Activated effector memory CD4-positive, alpha-beta T cell treated with anti-CD3 and anti-CD28 coated beads, Interleukin-2, amount 50 U/mL, for 16 hours (primary cell): ENCODE results near the gene MOGAT2.
"Not testable (repeated sequence)": the region's sequence is repeated elsewhere in the genome, so short reads cannot be mapped to it uniquely, and the experiment has no call there.

ENCODE experiments used
- DNase-seq: peaks from one replicate; pipeline ENCODE4 v3.0.0-alpha.2; 2020

Gene MOGAT2

DNA sequence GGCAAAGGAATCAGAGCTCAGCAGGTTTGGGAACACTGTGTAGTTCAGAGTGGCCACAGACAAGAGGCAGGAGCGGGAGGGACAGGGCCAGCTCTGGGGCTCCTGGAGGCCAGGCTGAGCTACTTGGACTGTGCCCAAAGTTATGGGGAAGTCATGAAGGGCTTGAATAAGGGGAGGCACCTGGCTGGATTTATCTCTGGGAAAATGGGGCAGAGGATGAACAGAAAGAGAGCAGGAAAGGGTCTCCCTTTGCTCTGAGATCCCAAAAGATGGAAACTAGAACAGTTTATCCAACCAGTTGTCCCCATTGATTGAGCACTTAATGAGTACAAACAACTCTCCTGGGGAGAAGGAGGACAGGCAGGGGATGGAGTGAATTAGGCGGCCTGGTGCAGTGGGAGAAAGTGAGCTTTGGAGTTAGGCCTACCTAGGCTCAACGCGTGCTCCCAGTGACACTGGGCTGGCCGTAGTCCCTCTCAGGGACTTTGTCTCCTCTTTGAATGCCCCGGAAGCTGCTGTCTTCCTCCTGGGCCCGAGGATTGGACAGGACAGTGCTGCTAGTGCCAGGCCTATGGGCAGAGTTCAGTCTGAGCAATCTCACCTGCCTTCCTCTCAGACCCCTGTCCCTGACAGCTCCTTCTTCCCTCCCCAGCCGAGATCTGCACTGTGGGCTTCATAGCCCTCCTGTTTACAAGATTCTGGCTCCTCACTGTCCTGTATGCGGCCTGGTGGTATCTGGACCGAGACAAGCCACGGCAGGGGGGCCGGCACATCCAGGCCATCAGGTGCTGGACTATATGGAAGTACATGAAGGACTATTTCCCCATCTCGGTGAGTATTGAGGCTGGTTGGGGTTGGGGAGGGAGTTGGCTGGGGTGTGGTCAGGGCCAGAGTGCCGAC, 2.0 kb downstream of the MOGAT2 start:
- DNase-seq: peak; percentile 37

DNA sequence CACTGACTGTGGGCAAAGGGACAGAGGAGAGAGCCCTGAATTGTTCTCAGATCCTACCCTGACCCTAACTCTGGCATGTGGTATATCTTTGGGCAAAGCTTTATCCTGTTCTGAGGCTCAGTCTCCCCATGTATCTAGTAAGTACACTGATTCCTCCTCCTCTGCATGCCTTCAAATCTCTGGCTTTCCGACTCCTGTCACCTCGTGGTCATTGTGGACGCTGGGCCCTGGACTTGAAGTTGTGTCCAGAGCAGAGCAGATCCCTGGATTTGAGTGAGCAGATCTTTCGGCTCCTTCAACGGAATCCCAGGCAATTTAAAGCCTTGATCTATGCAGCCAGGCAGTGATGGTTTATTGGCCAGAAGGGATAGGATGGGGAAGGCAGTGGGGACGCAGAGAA, 3.0 kb downstream of the MOGAT2 start:
- DNase-seq: peak; percentile 21

DNA sequence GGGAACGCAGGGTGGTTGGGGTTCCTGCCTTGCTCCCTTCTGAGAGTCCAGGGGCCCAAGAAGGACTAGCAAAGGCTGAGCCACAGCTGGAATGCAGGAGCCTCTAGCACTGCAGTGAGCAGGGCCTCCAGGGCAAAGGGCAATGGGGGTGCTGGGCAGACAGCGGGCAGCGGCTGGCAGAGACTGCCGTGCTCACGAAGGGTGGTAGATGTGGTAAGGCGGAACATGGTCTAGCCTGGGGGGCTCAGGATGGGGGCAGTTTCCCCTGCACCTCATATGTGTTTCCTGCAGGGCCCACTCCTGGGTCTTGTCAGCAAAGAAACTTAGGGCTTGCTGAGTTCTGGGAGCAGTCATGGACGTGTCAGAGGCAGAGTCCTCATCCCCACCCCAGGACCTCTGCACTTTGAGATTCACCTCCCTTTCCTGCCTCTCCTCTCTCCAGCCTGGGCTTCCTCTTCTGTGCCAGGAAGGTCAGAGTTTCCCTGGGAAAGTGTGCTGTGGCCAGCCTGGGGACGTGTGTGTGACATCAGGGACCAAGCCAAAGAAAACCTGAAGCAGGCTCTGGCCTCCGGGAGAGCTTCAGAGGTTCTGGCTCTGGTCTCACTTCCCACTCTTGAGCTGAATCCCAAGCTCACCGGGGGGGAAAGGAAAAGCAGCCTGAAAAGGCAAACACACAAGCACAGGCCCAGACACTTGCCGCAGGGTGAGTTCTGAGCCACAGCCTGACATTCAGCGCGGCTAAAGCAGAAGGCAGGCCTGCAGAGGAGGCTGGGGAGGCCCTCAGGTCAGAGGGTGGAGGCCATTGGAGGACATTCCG, 4.4 kb downstream of the MOGAT2 start:
- DNase-seq: peak; percentile 46

DNA sequence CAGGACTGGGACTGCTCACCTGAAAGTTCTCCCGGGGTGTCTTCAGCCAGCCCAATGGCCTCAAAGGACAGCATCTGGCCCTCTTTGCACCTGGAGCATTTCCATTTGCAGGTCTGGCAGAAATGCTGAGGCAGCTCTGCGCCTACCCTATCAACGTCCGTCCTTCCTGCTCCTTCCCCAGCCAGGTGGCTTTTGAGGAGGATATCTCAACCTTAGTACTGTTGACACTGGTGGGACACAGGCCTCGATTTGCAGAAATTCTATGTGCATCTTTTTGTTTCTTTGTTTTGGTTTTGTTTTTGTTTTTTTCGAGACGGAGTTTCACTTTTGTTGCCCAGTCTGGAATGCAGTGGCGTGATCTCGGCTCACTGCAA, 5.0 kb downstream of the MOGAT2 start:
- DNase-seq: no peak

- DNase-seq: peak; percentile 57
Measured at GRCh38 chr11:75725547-75726320, 8.1 kb downstream of the MOGAT2 start.

- no peak for DNase-seq
Measured at GRCh38 chr11:75728992-75729391, 11.4 kb downstream of the MOGAT2 start.

DNA sequence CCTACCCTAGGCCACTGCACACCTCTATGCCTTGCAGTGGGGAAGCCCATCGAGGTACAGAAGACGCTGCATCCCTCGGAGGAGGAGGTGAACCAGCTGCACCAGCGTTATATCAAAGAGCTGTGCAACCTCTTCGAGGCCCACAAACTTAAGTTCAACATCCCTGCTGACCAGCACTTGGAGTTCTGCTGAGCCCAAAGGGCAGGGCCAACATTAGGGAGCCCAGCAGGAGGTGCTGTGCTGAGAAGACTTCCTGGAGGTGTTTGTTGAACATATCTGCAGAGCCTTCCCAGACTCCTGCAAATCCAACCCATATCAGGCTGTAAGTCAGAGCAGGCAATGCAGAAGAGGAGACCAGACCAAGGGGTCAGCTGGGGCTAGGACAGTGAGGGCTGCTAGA, 13.5 kb downstream of the MOGAT2 start:
- peak; percentile 39 for DNase-seq

DNA sequence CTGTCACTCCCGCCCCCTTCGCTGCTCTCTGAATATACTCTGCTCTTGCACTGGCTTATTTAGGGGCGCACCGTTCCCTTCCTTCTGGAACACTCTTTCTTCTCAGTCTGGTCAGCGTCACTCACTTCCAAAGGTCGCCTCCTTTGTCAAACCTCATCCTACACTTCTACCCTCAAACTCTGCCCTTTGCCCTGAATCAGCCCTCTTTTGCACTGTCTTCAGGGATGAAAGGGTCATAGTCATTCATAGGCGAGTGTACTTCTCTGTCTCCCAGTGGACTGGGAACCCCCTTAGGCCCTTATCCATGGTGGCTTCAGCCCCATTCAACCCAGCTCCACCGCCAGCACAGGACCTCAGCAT, 15.4 kb downstream of the MOGAT2 start:
- no peak for DNase-seq

DNA sequence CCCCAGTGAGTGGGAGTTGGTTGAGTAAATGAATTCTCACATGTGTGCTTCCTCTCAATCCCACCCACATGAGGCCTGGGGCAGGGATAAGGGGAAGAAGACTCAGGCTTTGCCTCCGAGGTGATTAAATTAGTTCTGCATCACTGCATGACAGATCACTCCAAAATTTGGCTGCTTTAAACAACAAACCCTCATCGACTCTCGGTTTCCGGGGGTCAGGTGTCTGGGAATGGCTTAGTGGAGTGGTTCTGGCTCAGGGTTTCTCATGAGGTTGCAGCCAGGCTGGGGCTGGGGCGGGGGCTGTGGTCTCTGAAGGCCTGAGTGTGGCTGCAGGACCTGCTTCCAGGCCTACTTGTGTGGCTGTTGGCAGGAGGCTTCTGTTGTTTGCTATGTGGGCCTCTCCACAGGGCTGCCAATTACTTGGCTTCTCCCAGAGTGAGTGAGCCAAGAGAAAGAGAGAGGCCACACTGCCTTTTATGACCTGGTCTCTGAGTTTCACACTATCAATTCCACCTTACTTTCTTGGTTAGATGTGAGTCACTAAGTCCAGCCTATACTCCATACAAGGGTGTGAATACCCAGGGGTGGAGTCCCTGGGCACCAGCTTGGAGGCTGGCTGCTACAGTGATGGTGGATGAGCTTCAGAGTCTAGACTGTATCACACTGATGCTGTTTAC, 15.9 kb downstream of the MOGAT2 start:
- peak; percentile 33 for DNase-seq

GRCh38 chr11:75734491-75735180, 17.0 kb downstream of the MOGAT2 start:
- DNase-seq: peak; percentile 50

- DNase-seq: peak; percentile 28
Measured at GRCh38 chr11:75735181-75735845, 17.7 kb downstream of the MOGAT2 start.

DNA sequence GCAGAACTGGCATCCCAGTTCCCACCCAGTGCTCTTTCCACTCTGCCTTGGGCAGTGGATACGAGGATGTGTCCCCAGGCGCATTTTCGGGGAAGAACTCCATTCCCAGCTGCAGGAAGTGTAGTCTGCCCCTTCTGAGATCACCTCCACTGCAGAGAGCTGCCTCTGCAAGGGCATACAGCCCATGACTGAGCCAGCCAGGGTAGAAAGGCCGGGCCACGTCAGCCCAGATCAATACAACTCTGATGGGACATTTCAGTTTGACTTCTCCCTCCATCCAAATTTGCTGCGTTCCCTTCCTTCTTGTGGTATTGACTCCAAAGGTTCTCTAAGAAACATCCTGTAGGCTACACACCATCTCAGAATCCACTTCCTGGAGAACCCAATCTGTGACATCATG, 19.7 kb downstream of the MOGAT2 start:
- DNase-seq: peak; percentile 39

GRCh38 chr11:75740681-75741080, 23.0 kb downstream of the MOGAT2 start:
- no peak for DNase-seq

- peak; percentile 12 for DNase-seq
Measured at GRCh38 chr11:75743159-75743558, 25.5 kb downstream of the MOGAT2 start.

GRCh38 chr11:75743711-75744563, 26.3 kb downstream of the MOGAT2 start:
- DNase-seq: no peak

- no peak for DNase-seq
Measured at GRCh38 chr11:75745807-75746206, 28.2 kb downstream of the MOGAT2 start.

- DNase-seq: not testable (repeated sequence)
Measured at GRCh38 chr11:75748729-75749273, 31.2 kb downstream of the MOGAT2 start.

DNA sequence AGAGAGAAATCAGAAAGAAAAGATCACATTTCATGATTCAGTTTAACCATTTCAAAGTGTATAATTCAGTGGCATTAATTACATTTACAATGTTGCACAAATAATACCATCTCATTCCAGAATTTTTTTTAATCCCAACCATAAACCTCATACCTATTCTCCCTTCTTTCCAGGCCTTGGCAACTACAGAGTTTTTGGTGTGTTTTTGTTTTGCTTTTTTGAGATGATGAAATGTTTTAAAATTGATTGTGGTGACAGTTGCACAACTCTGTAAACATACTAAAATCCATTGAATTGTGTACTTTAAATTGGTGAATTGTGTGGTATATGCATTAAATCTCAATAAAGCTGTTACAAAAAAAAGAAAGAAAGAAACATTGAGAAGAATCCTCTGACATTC, 37.3 kb downstream of the MOGAT2 start:
- DNase-seq: not testable (repeated sequence)

DNA sequence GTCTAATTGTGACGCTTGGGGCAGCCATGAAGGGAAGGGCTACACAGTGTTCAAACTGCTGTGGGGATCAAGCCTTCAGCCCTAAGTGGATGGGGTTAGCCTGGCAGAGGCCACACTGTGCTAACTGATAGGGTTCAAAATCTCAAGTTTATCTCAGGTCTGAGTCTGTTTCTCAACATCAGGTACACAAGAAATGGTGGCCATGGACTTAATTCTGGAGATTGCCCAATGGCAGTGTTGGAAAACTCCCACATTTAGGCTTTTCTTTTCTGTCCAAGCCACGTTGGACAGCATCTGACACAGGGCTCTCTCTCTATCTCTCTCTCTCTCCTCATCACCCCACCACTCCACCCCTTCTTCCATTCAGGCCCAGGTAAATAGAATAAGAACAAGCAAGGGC, 40.0 kb downstream of the MOGAT2 start:
- no peak for DNase-seq

DNA sequence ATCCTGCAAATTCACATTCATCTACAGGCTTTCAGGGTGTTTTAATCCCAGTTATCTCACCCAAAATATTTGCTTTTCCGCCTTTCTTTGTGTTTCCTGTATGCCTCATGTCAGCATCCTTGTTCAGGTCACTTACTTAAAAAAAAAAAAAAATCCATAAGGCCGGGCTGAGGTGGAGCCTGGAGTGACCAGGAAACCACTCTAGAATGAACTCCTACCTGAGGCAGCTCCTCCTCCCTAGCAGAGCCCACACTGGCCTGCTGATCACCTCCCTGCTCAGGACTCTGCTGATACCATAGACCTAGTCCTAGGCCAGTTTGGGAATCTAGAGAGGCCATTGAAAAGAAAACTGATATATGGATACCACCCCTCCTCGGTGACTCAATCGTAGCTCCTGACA, 42.2 kb downstream of the MOGAT2 start:
- DNase-seq: no peak
